ENCODE measurements around the gene OMP.

- TF ChIP-seq POLR2A (IDR thresholded peaks at IDR 0.05) = no peak
- no peak for TF ChIP-seq CTCF (IDR thresholded peaks at IDR 0.05)
Measured at GRCh38 chr11:77118086-77118485, 15.4 kb downstream of the OMP start.
